Occipital lobe (tissue), 2 donors: ENCODE data around the gene KCNMA1. TPM values are rescaled to one million over a fixed set of nuclear protein-coding genes. Genes with fewer than 3 reads are reported as not detected.
A peak's percentile ranks its signal among the peaks of the same experiment; 100 is the strongest.

Experiments used
- DNase-seq: peaks from one replicate; lab custom pipeline; 2025; lab: John Stamatoyannopoulos, UW
- total RNA-seq: library from RNA; depleted of rRNA; stranded (reverse); fragments of >200 nt; gene quantifications from one replicate; pipeline ENCODE4 v1.2.3, GENCODE V29; 2014

KCNMA1 gene
- total RNA-seq, 1 donor from 2014 or later: 43.0 TPM

DNA sequence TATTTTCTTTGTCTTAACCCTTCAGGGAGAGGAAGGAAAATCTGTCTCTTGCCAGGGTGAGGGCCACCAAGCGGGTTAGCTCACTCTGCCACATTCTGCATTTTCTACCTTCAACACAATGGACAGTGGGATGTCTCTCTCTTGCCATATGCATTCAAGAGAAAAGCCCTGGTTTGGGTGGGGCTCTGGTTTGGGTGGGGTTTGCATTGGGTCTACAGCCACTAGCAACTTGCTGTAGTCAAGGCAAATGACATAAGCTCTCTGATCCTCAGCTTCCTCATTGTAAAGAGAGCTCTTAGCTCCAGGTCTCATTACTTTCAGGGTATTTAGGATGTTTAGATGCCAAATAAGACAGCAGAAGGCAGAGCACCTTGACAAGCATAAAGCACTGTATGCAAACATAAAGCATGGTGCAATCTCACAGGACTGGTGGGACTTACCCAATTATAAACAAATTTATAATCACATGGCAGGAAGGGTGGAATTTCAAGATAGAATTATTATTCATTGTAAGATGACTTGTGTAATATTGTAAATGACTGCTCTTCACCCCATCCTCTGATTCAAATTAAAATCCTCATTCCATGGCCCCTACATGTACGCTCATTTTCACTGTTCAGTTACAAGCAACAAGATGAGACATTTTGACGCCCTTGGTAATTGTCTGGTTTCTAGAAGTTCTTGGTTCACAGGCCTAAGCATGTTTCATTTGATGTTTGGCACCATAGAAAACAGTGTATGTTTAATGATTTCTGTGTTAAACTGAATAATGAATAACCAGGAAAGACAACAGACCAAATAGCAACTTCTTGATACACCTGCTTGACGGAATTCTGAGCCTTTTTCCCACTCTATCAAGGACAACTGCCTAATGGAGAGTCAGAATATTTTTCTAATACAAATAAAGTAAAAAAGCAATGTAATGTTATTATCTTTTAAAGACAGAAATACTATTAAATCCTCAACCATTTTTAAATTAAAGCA, 258.9 kb downstream of the KCNMA1 start:
- DNase-seq: no peak

DNA sequence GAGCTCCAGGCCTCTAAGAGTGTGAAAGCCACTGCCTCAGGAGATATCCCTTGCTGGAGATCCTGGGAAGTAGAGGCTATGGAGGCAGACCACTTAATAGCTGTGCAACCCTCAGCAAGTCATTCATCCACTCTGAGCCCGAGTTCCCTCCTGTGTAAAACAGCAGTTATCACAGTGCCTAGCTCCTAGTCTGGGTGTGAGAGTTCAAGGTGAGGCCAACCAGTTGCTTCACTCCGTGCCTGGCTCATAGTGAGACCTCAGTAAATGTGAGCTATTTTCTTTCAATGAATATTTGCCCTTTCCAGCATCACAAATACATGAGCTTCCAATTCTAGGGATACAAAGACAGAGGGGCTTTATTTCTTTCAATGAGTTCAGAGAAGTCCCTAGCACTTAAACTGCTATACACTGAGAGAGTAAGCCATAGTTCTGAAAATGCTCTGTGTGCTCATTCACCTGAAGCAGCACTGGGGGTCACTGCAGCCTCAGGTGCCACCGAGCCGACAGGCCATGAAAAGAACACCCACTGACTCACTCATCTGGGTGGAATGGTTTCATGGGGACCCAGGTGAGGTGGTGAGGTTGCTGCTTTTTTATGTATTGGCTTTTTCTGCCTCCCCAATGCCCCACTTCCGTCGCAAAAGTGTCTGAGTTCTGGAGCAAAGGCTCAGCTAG, 259.8 kb downstream of the KCNMA1 start:
- no peak for DNase-seq

DNA sequence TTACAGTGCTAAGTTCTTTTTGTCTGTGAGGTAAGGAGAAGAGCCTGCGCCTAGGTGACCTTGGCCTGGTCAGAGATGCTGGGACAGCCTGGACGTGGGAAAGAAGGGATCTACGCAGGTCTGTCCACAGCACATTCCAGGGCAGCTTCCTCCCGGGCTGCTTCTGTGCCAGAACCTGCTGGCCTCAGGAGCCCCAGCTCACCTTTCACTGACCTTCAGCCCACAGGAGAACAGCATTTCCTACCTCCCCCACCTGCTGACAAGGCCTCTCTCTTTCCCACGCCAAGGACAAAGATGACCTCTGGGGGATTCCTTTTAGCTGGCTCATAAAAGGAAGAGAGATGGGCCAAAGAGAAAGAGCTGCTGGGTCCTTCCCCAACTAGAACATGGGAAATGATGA, 260.6 kb downstream of the KCNMA1 start:
- DNase-seq: no peak

DNA sequence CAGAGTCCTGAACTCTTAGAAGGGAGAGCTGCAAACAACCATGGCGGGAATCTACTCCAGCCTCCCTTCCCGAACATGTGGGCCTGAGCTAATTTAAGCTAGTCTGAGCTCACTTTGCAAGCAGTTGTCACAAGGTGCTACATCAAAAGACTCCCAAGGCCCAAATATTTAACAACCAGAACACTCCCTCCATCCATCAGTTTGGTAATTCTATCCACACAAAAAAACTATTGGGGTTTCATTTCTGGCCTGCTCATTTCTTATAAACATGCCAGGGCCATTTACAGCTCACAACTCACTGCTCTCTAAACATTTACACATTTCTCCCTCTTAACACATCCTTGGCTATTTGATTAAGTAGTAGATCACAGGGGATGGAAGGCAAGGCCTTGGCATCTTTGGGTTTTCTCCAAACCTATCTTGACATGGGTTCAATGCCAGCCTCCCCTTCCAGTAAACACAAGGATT, 263.4 kb downstream of the KCNMA1 start:
- no peak for DNase-seq

DNA sequence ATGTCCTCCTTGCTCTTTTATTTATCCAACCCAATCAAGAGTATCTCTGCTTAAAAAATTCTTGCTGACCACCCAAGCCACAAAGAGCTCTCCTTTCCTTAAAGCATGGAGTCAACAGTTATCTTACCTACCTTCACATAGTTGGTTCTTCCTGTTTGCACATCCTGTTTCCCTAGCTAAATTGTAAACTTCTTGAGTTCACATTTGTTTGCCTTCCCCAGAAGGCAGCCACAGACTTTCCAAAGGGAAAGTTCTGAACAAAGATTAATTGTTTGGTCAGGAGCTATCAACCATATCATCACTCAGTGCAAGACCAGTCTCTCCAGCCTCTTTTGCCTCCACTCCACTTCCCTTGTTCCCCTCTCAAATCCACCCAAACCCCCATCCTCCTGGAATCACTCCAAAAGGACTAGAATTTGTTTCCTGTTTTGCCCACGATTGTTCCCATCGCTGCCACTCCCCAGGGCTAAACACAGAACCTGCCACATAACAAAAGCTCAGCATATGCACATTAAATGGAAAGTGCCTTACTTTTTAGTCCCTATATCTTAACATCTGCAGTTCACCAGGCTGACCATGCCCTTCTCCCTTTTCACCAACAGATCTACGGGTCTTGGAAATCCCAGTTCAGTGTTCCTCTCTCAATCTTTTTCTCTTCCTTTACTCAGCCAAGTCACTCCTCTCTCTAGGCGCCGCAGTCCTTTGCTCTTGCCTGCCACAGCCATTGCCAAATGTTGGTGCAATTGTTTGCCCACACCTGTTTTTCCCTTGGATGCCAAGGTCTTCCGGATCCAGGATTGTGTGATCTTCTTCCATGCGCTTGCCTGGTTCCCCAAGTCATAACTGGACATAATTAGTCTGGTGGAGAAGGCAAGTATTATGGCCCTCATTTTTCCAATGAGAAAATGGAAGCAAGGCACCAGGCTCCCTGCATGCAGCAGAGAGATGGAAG, 265.5 kb downstream of the KCNMA1 start:
- no peak for DNase-seq

DNA sequence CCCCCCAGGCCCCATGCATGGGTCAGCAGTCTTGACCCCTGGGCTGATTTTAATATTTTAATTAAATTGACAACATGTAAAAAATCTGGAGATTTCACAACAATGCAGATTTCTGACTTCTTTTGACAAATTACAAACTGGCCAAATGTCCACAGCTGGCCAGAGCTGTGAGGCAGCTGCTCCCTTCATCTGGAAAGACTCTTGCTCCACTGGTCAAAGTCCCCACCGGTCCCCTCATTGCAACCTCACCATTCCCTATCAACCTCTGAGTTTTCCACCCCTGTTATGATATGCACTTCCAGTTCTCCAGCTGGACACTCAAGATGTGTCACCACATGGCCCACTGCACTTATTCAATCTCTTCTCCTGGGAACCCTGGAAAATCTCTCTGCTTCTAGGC, 266.2 kb downstream of the KCNMA1 start:
- DNase-seq: no peak

DNA sequence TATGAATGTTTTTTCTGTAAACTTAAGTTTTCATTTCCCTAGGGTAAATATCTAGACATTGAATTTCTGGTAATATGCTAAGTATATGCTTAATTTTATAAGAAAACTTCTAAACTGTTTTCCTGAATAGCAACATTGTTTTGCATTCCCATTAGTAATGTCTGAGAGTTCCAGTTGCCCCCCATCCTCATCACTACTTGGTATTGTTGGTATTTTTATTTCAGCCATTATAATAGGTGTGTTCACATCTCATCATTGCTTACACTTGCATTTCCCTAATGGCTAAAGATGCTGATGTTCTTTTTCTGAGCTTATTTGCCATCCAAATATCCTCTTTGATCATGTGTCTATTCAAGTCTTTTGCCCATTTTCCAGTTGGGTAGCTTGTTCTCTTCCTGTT, 269.6 kb downstream of the KCNMA1 start:
- DNase-seq: no peak

DNA sequence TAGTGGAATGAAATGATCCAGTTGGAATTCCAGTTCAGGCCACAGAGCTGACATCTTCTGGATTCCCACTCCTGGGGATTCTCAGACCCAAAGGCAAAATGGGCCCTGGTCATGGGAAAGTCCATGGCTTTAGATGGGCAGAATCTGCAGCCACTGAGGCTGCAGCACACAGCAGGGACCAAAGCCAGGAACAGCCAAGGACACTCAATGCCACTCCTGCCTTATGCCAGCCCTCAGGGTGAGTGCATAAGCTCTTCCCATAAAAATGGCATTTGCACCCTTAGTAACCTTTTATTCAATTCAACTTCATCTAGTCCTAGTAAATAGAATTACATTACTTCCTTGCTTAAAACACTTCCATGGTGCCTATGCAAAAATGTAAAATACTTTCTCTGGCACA, 274.4 kb downstream of the KCNMA1 start:
- DNase-seq: no peak

DNA sequence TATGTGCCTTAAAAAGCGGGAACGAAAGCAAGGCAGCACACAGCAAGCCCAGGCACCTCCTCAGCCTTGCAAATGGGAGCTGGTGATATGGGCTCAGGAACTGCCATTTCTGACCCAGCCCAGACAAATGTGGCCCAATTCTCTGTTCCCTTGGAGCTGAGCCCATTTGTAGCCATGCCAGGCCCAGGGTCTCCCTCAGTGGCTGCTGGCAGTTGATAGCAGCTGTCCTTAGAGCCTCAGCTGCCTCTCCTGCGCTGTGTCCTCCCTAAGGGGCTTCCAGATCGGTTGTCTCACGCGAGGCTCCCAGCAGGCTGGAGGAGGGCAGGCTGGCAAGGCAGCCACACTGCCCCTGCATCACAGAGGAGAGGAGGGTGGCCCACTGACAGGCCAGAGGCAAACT, 275.8 kb downstream of the KCNMA1 start:
- DNase-seq: no peak

DNA sequence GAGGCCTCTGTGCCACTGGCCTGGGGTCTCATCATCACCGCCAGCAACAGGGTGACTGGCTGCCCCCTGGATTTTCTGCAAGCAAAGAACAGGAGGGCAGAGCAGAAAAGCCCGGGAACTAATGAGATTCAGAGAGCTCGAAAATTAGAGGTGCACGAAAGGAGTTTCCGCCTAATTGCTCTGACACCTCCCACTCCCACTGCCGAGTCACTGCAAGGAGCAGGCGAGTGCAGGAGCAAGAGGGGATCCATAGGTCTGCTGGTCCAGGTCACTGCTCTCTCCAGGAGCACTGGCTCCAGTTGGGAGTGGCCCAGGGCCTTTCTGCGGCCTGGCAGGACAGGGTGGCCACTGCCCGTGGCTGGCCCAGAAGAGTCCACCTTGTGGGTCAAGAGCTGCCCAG, 276.2 kb downstream of the KCNMA1 start:
- no peak for DNase-seq

DNA sequence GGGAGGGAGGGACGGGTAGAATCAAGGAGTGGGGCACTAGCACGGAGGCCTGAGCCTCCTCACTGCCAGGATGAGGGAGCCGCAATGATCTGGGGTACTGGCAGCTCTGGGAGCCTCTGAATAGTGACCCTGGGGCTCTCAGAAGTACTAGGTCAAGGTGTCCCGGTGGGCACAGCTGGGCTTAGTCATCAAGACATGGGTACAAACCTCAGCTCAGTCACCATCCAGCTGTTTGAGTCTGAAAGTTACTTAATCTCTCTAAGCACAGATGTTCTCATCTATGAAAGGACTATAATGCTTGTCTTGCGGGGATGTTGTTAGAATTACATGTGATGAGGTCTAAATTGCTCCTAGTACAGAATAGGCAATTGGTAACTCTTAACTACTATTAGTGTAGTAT, 276.8 kb downstream of the KCNMA1 start:
- no peak for DNase-seq

DNA sequence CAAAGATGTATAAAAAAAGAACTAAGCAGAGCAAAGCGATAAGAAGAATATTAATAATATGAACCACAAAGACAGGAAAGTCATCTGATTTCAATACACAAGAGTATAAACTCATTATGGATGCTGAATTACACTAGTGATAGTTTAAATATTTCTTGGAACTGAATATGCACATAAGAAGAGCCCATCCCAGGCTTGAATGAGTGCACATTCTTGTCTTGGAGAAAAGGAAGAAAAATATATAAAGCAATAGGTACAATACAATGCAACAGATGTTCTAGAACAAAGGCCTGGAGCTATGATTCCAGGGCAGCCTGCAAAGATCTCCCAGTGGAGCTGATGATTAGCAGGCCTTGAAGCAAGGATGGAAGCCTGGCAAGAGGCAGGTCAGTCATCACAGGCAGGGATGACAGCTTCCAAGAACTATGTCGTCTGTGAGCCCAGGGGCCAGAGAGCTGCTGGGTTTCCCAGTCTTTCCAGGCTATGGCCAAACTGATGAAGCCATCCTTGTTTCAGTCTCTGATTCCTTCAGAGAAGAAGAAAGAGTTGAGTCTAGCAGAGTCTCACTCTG, 277.6 kb downstream of the KCNMA1 start:
- no peak for DNase-seq

DNA sequence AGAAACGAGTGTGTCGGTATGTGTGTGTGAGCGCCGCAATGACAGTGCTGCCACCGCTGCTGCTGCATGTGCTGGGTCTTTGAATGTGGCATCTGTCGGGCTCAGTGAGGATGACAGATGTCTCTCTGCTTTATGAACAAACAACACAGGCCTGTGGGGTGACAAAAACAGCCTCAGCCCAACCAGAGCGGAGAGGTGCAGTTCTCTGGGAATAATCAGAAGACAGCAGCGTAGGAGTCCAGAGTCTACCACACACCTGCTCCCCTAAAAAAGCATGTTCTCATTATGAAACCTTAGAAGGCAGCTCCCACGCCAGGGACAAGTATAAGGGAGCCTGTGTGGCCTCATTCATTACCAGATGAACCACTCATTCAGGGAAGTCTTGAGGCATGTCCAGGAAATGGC, 278.3 kb downstream of the KCNMA1 start:
- peak; percentile 30 for DNase-seq

DNA sequence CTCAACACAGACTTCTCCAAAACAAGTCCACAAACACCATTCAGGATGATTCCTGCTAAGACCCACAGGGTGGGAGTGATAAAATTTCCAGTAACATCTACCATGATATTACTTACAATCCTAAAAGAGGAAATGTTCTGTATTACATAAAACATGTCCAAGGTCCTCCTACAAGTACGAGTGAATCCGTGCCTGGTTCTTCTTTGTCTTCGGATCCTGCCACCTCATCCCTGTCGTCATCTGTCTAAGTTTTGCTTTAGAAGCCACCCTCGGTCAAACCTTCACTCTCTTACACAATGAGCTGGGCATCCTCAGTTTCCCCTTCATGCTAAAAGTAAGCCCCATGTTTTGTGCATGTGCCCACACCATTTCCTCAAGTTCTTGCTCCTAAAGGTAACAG, 279.0 kb downstream of the KCNMA1 start:
- DNase-seq: peak; percentile 8

DNA sequence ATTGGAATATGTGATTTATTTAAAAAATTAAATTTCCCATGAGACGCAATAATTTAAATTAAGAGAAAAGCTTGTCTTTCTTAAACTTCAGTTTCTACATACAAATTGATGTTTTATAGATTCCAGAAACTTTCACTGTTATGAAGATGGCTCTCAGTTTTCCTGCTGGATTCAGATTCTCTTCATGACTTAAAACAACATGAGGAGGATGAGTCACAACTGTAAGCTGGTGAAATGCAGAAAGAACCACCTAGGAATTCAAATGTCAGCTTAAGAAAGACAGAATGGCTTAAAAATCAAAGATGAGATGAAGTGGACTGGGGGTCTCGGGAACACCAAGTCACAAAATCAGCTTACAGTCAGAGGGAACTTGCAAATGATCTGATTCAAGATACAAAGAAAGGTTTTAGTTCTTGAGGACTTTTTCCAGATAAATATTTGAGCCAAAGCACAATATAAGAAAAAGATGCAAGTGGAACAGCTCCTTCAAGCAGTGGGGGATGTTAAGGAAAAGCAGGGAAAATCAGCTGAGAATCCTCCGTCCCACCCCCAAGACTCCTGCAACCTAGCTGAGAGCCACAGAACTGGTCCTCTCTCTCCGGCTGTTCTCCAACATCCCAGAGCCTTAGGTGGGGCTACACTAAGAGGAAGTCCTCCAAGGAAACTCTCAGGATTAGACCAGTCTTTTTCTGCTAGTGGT, 279.8 kb downstream of the KCNMA1 start:
- DNase-seq: no peak

DNA sequence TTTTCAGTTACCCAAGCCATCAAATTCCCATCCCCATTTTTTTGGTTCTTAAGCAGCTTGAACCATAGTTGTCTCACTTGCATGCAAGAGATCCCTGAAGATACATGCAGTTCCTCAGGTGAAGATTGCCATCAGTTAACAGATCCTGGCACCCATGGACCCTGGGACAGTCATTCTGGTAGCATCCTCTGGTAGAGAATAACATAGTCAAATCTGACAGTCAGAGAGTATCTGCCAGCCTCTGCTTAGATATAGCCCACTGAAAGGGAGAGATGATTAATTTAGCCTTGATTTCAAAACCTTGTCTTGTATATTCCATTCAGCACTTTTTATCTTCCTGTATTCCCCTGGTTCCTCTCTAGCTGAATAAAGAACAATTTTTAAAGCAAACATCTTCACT, 280.4 kb downstream of the KCNMA1 start:
- DNase-seq: no peak

DNA sequence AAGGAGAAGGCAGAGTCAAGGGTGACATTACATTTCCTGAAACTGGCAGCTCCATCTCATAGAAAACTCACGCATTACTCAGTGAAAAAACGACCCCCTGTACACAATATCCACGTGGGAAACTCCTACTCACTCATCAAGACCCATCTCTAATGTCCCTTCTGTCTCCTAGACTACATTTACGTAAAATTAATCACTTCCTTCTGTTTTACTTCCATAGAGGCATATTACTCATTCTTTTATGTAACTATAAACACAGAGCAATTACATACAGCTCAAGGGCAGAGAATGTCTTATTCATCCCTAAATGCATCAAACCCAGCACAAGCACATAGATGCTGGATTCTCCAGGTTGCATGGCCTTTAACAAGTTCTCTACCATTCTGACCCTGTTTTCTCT, 281.8 kb downstream of the KCNMA1 start:
- no peak for DNase-seq

DNA sequence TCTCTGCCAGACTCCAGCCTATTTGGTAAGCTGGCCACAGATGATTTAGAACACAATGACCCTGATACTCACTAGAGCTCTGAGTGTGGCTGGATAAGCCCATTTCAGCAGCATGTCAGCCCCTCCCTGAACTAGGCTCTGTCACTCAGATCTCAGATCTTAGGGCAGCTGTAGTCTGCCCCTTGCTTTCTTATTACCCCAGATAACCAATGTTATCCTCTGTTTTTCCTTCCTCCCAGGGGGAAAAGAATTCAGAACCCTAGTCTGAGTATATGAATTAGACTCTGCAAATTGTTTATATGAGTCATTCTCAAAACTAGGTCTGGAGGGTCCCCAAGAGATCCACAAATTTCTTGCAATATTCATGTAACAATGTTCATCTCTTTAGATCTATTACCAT, 286.2 kb downstream of the KCNMA1 start:
- no peak for DNase-seq

DNA sequence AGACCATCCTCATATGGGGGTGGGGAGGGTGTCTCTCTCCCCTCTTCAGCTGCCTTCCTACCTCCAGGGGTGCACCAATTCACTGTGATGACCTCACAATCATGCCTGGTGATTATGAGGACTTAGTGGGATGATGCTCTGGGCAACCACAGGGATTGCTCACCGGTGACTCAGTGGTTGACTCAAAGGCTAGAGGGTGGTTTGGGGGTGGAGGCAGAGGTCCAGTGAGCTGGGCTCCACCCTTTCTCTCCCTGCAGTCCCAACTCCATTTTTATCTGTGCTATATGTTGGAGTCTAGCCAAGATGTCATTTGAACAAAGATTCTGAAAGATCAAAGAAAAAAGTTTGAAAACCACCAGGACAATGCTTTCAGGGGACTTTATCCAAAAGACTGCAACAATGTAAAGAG, 286.9 kb downstream of the KCNMA1 start:
- DNase-seq: peak; percentile 19

DNA sequence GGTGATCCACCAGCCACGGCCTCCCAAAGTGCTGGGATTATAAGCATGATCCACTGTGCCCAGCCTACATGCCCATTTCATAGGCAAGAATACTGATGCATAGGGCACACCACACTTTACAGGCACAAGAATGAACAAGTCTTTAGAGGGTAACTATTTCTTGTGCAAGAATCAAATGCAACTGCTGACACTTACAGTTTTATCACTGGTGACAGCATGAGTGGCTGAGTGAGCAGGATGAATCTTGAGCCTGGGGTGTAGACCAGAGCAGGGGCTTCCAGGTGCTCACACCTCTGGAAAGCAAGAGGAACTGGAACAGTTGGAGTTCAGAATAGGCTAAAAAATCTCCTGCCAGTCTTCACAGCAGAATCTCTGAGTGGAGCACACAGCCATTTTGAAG, 287.5 kb downstream of the KCNMA1 start:
- DNase-seq: no peak

DNA sequence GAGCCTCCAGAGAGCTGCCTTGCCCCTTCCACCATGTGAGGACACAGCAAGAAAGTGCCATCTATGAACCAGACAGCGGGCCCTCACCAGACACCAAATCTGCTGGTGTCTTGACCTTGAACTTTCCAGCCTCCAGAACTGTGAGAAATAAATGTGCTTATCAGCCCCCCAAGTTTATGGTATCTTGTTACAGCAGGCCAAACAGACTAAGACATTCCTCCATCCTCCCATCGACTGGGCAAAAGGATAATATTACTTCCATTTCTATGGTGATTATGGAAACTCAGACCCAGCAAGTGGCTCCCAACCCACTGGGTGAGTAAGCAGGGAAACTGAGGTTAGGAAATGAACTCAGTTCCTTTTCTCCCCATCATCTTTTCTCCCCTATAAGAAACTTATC, 288.4 kb downstream of the KCNMA1 start:
- DNase-seq: no peak
